Epithelial cell of proximal tubule (primary cell): ENCODE measurements around the gene EMILIN1. TPM values are rescaled to one million over a fixed set of nuclear protein-coding genes. Genes with fewer than 3 reads are reported as not detected.
"Not testable (repeated sequence)": the region's sequence is repeated elsewhere in the genome, so short reads cannot be mapped to it uniquely, and the experiment has no call there.

Experiments
- DNase-seq: peaks from one replicate; pipeline ENCODE4 v3.0.0-alpha.2; 2011; ENCODE audit warnings: low read depth
- H3K4me3 ChIP-seq: 2 replicates; pipeline ENCODE4 v1.5.1; 2011; ENCODE audit warnings: low read depth, mild to moderate bottlenecking, low read length
- total RNA-seq: library from RNA; depleted of rRNA; stranded (reverse); fragments of >200 nt; gene quantifications from 2 replicates; pipeline ENCODE4 v1.2.3, GENCODE V29; 2015
- TF ChIP-seq, protein P1 (sequence below): conservative IDR thresholded peaks from 2 replicates; pipeline ENCODE4 v1.5.1; 2012; ENCODE audit warnings: low read depth, mild to moderate bottlenecking, low read length

Gene EMILIN1
- total RNA-seq, 1 donor from 2014 or later, result 2.1 TPM

DNA sequence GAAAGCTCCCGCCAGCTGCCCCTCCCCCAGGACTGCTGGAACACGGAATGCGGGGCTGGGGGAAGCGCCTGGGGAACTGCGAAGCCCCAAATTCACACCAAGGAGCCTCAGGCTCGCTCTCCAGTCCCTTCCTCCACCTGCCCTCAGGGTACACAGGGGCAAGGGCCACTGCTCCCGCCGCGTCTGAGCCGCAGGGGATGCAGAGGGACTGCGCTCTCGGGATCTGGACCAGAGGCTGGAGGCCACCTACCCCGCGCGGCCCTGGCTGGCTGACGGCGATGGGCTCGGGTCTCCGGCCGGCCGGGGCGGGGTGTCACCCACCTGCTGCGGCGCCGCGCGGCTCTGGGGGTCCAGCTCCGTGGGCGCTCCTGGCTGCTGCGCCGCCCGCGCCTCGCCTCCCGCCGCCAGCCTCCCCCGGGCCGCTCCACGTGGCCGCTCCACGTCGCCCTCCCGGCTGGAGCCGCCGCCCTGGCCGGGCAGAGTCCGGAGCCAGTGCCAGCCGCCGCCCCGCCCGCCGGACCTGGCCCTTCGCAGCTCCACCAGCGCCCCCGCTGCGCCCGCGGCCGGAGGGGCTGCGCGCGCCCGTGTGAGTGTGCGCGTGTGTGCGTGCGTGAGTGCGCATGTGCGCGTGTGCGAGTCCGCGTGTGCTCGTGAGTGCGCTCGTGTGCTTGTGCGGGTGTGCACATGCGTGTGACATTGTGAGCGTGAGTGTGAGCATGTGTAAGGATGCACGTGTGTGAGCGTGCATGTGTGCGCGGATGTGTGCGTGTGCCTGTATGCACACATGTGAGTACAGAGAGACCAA lies 40.3 kb downstream of the EMILIN1 start, which contains the start of gene CGREF1:
Gene CGREF1 (minus strand): TSS at position 604 of the 805 bp plus-strand sequence. CDS start 14,762 bp downstream, outside the sequence.
- no peak for DNase-seq
- TF ChIP-seq, protein P1, sequence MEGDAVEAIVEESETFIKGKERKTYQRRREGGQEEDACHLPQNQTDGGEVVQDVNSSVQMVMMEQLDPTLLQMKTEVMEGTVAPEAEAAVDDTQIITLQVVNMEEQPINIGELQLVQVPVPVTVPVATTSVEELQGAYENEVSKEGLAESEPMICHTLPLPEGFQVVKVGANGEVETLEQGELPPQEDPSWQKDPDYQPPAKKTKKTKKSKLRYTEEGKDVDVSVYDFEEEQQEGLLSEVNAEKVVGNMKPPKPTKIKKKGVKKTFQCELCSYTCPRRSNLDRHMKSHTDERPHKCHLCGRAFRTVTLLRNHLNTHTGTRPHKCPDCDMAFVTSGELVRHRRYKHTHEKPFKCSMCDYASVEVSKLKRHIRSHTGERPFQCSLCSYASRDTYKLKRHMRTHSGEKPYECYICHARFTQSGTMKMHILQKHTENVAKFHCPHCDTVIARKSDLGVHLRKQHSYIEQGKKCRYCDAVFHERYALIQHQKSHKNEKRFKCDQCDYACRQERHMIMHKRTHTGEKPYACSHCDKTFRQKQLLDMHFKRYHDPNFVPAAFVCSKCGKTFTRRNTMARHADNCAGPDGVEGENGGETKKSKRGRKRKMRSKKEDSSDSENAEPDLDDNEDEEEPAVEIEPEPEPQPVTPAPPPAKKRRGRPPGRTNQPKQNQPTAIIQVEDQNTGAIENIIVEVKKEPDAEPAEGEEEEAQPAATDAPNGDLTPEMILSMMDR, result no peak
- peak within 1 kb of the TSS; percentile 49 for H3K4me3 ChIP-seq

DNA sequence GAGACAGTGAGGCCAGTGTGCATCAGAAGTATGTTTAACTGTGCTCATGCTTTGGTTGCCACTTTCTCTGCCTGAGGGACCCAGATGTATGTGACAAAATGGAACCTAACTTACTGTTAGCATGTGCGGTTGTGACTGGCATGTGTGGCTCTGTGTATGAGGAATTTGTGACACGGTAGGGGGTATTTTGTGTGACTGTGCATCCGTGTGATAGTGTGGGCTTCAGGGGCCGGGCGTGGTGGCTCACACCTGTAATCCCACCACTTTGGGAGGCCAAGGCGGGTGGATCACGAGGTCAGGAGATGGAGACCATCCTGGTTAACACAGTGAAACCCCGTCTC lies 40.9 kb downstream of the EMILIN1 start:
- not testable (repeated sequence) for DNase-seq
- peak overlapping the region; percentile 39 for H3K4me3 ChIP-seq

GRCh38 chr2:27121906-27122305 lies 43.5 kb downstream of the EMILIN1 start:
- DNase-seq, result no peak
- H3K4me3 ChIP-seq, result no peak overlapping the region
- TF ChIP-seq, protein P1, result no peak

- TF ChIP-seq, protein P1, result no peak
- no peak overlapping the region for H3K4me3 ChIP-seq
- DNase-seq, result no peak
These were observed 44.4 kb downstream of the EMILIN1 start for GRCh38 chr2:27122791-27123190.

GRCh38 chr2:27123302-27124150 lies 45.1 kb downstream of the EMILIN1 start, which contains the start of gene ABHD1:
Gene ABHD1, plus strand, starts transcription at chr2:27123815. Its CDS starts 134 bp downstream, at chr2:27123949.
- TF ChIP-seq, protein P1, result no peak
- DNase-seq, result no peak
- peak within 1 kb of the TSS; percentile 62 for H3K4me3 ChIP-seq

DNA sequence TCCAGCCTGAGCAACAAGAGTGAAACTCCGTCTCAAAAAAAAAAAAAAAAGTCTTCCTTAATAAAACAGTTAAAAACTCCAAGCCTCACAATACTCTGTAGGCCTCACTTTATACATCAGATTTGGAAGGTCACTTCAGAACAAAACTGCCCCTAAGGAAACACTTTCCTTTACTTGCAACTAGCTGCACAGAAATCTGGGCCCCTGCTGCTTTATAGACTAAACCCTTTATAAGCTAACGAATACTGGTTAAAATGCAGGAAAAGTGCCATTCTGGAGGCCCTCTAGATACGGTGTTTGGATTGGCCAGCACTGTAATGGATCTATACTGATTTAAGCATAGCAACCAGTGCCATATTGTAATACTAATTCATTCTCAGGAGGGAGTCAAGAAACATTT lies 46.7 kb downstream of the EMILIN1 start:
- no peak for DNase-seq
- H3K4me3 ChIP-seq, result no peak overlapping the region
- TF ChIP-seq, protein P1, result no peak

- TF ChIP-seq, protein P1, result no peak
- no peak for DNase-seq
- no peak overlapping the region for H3K4me3 ChIP-seq
These were observed 47.9 kb downstream of the EMILIN1 start for GRCh38 chr2:27126252-27126710.
